Fibroblast of skin of abdomen (primary cell): ENCODE data around the gene PALM3.
"Not testable (repeated sequence)": the region's sequence is repeated elsewhere in the genome, so short reads cannot be mapped to it uniquely, and the experiment has no call there.

Experiments
- DNase-seq: peaks from one replicate; pipeline ENCODE4 v3.0.0-alpha.2; 2013

The PALM3 gene

GRCh38 chr19:14059093-14059480, 2.8 kb downstream of the PALM3 start:
- no peak for DNase-seq

GRCh38 chr19:14058182-14059092, 3.4 kb downstream of the PALM3 start:
- DNase-seq = no peak

- DNase-seq = no peak
Observed at GRCh38 chr19:14056741-14057356, 5.0 kb downstream of the PALM3 start.

- DNase-seq = no peak
Observed at GRCh38 chr19:14056069-14056666, 5.7 kb downstream of the PALM3 start.

- DNase-seq = no peak
Observed at GRCh38 chr19:14055396-14055795, 6.5 kb downstream of the PALM3 start.

DNA sequence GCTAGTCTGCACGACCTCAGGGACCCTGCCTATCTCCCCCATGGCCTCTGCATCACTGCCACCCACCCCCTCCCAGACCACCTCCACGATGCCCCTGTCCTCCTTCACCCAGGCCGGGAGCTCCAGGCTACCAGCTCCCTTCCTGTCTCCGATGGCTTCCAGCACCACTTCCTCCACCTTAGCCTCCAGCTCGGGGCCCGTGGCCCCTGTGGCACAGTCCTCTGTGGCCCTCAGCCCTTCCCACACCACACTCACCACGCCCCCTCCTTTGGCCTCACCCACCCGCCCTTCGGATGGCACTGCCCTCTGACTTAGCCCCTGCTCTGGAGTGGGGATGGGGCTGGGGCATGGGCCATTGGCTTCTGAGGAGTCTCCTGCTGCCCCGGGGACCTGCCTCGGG, 7.2 kb downstream of the PALM3 start:
- DNase-seq = no peak

DNA sequence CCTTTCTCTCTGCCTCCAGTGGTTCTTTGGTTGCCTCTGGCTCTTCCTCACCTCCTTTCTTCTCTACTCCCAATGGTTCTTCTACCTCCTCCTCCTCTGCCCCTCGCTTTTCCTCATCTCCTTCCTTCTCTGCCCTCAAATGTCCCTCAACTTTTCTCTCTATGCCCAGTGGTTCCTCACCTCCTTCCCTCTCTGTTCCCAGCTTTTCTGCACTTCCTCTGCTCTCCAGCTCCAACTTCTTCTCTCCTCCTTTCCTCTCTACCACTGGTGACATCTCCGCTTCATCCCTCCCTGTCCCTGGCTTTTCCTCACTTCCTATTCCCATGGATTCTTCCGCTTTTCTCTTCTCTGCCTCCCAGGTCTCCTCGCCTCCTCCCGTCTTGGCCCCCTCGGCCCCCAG, 7.8 kb downstream of the PALM3 start:
- no peak for DNase-seq

DNA sequence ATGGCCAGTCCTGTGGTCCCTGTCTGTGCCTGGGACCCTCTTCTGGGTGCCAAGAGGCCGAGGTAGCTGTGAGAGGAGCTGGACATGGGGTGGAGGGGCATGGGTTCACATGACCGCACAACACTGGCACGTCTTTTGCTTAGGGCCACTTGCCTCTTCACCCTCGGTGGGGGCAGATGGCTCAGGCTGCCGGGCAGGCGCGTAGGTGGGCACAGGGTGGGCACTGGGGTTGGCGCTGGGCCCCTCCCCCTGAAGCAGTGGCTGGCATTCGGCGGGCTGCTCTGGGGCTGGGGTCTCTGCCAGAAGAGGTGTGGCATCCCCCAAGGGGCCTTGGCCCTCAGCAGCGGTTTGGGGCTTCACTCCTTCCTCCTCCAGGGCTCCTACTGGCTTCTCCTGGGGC, 8.4 kb downstream of the PALM3 start:
- no peak for DNase-seq

DNA sequence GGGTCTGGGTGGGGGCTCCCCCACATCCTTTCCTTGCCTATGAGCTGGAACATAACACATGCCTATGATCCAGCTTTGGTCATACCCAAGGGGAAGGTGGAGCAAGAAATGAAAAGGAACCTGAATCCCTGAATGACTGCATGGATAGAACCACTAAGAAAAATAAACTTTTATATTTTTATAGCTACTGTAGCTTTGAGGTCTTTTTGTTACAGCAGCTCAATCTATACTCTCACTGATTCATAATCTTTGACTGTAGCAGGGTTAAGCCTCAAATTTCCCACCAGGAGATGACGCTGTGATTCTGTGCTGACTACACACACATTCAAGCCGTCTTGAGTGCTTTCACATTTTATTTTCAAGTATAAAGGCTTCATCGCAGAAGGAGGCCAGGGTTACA, 8.8 kb downstream of the PALM3 start:
- DNase-seq = no peak

- DNase-seq = no peak
Observed at GRCh38 chr19:14052470-14052869, 9.4 kb downstream of the PALM3 start.

GRCh38 chr19:14051980-14052379, 9.9 kb downstream of the PALM3 start:
- DNase-seq = no peak

DNA sequence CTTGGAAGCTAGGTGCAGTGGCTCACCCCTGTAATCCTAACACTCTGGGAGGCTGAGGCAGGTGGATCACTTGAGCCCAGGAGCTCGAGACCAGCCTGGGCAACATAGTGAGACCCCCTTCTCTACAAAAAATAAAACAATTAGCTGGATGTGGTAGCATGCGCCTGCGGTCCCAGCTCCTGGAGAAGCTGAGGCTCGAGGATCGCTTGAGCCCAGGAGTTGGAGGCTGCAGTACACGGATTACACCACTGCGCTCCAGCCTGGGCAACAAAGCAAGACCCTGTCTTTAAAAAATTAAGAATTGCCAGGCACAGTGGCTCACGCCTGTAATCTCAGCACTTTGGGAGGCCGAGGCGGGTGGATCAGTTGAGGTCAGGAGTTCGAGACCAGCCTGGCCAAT, 10.9 kb downstream of the PALM3 start:
- DNase-seq = not testable (repeated sequence)

GRCh38 chr19:14050512-14050911, 11.4 kb downstream of the PALM3 start:
- DNase-seq = no peak

DNA sequence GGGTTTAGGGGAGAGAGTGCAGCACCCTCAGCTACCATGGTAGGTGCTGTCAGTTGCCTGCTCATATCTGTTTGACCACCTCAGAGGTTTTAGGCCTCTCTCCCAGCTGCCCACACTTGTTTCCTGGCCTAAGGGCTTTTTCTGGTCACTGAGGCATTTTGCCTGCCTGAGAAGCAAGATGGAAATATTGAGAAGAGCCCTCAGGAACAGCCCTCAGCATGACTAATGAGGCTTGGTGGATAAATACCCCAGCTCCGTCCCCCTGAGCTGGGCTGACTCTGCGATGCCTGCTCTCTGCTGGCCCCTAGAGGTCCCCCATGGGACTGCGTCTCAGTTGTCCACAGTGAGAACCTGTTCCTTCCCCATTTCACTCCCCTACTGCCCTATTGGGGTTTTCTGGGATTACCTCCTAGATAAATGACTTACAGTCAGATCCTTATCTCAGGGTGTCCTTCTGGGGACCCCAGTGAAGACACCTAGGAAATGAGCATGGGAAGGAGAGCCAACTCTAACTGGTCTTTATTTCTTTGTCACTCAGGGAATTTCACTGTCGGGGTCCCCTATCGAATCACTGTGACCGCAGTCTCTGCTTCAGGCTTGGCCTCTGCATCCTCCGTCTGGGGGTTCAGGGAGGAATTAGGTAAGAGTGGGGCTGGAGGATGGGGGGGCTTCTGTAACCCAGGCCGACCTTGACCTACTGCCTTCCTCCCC, 13.3 kb downstream of the PALM3 start:
- no peak for DNase-seq

DNA sequence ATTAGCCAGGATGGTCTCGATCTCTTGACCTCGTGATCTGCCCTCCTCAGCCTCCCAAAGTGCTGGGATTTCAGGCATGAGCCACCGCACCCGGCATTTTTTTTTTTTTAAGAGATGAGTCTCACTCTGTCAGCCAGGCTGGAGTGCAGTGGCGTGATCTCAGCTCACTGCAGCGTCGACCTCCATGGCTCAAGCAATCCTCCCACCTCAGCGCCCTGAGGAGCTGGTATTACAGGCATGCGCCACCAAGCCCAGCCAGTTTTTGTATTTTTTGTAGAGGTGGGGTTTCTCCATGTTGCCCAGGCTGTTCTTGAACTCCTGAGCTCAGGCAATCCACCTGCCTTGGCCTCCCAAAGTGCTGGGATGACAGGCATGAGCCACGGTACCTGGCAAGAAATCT, 14.0 kb downstream of the PALM3 start:
- DNase-seq = not testable (repeated sequence)

- DNase-seq = peak; percentile 38
Observed at GRCh38 chr19:14042659-14043608, 18.9 kb downstream of the PALM3 start.

DNA sequence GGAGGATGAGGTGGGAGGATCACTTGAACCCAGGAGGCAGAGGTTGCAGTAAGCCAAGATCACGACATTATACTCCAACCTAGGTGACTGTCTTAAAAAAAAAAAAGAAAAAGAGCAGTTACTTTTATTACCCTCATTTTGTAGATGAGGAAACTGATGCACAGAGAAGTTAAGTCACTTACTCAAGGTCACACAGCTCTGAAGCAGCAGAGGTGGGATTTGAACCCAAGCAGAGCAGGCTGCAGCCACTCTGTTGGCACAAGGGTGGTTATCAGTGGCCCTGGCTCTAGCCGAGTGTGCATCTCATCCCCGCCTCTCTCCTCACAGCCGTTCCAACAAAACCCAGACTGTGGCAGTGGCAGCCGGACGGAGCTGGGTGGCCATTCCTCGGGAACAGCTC, 22.7 kb downstream of the PALM3 start:
- DNase-seq = no peak

DNA sequence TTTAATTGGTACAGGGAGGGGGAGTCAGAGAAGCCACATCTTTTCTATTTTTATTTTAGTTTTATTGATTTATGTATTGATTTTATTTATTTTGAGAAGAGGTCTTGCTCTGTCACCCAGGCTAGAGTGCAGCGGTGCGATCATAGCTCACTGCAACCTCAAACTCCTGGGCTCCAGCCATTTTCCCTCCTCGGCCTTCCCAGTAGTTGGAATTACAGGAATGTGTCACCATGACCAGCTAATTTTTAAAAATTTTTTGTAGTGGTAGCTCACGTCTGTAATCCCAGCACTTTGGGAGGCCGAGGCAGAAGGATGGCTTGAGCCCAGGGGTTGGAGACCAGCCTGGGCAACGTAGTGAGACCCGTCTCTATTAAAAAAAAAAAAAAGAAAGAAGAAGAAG, 26.2 kb downstream of the PALM3 start:
- DNase-seq = peak; percentile 45

GRCh38 chr19:14035159-14035558, 26.7 kb downstream of the PALM3 start:
- DNase-seq = not testable (repeated sequence)

DNA sequence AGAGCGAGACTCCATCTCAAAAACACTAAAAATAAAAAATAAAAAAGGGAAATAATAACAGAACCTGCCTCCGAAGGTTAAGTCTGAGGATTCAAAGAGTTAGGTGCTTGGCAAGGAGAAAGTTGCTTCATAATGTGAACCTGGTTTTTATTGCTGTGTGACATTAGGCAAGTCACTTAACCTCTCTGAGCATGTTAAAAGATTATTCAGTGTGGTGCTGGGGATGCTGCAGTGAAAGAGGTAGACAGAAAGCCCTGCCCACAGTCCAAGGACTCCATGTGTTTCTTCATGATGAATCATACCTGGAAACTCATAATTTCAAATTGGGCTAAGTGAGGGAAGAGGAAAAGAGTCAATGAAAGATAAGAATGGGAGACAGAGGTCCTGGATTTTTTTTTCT, 27.9 kb downstream of the PALM3 start:
- no peak for DNase-seq

DNA sequence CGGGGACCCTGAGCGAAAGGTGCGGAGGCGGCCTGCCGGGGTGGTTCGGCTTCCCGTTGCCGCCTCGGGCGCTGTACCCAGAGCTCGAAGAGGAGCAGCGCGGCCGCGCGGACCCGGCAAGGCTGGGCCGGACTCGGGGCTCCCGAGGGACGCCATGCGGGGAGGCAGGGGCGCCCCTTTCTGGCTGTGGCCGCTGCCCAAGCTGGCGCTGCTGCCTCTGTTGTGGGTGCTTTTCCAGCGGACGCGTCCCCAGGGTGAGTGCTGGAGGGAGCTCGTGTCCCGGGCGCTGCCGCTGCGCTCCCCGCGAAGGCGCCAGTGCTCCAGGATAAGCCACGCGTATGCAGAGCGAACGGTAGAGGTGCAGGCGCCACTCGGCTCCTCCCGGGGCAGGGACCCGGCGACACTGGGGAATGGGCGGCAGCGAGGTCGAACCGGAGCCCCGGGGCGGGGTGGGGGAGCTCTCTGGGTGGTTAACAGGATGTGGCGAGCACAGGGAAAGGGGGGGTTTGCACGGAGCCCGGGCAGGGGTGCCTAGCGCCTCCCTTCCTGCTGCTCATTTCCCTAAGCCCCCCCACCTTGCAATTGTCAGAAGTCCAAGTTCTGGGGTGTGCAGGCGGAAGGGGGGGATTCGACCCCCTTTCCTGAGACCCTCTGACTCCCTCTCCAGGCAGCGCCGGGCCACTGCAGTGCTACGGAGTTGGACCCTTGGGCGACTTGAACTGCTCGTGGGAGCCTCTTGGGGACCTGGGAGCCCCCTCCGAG, 30.0 kb downstream of the PALM3 start, which contains the start of gene IL27RA:
IL27RA (plus strand) TSS at position 44 of the 762 bp plus-strand sequence; CDS start at position 155, 111 bp downstream.
- peak; percentile 60 for DNase-seq
